Stimulated activated CD8-positive, alpha-beta memory T cell treated with anti-CD3 and anti-CD28 coated beads, Interleukin-4, amount 100 ng/mL, for 1 hour (primary cell): ENCODE data around the gene CAPN8.

Experiments
- DNase-seq, 2 donors: peaks; one replicate each; pipeline ENCODE4 v3.0.0-alpha.2; 2020; ENCODE audit warnings: low read depth in 2 of 2, low spot score in 1 of 2

CAPN8 gene

DNA sequence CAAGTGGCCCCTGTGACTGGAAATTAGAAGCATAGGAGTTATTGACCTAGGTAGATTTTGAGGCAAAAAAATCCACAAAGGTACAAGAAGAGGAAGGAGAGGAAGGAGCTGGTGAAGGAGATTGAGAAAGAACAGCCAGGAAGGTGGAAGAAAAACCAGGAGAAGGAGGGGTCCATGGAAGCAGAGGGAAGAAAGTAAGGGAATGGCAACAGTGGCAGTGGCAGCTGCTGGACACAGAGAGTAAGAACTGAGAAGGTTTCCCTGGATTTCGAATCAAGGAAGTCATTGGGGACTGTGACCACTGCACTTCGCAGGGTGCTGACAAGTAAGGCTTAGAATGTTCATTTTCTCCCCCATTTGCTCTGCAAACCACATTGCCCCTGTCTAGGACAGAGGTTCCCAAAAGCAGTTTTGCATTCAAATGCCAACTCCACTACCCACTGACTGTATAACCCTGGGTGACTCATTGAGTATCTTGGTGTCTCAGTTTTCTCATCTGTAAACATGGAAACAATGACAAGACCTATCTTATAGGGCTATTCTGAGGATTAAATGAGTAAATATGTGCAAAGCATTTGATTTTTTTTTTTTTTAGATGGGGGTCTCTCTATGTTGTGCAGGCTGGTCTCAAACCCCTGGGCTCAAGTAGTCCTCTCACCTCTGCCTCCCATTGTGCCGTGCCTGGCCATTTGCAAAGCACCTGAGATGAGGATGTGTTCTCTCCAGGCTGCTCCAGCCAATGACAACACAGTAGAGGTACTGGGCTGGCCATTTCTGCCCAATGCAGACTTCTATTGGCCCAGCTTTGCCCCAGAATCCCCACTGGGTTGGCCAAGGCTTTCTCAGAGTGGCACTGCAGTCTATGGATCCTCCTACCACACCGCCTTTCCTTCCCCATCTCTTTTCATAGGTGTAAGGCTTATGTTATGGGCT lies 37.5 kb upstream of the CAPN8 start:
- no peak for DNase-seq

DNA sequence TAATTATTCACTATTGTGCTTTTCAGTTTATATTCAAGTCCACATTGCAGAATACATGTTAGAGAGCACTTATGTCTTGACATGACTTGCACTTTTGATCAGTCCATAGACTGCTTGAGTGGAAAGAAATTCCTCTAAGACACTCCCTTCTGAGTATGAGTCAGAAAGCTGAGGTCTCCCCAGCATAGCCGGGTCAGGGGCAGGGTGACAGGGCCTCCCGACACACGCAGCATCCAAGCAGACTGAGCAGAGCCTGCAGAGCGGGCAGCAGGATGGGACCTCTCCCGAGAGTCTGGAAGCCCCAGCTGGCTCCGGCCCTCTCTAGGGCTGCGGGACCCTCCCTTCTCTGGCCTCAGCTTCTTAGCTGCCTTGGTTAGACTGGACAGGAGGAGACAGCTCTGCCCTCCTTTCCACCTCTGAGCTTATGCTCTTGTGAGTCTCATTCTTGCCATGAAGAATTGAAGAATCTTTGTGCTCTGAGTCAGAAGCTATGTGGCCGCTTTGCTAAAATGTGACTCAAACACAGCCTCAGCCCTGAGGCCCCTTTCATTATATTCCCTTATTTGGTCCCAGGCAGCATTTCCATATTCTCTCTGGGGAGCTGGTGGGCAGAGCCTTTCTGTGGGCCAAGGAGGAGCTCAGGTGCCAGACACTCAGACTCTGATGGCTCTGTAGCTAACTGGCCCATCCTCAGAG lies 35.6 kb upstream of the CAPN8 start:
- DNase-seq: no peak

DNA sequence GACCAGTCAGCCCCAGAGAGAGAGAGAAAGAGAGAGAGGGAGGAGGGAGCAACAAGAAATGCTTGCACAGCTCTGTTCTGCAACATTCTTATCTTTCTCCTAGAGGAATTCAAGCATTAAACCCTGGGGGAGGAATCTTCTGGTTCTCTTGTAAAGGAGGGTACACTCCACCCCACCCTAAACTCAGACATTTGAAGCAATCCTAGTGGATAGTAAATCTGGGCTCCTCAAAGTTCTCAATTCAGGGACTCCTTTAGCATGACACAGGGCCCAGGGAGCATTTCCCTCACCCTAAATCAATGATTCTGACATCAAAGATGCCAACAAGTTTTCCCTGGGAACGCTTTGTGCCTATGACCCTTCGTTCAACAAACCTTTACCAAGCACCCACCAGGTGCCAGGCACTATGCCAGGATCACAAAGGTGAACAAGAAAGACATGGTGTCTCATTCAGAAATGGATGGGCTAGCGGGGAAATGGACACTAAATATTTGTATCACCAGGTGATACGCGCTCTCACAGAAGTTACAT lies 35.0 kb upstream of the CAPN8 start:
- no peak for DNase-seq

DNA sequence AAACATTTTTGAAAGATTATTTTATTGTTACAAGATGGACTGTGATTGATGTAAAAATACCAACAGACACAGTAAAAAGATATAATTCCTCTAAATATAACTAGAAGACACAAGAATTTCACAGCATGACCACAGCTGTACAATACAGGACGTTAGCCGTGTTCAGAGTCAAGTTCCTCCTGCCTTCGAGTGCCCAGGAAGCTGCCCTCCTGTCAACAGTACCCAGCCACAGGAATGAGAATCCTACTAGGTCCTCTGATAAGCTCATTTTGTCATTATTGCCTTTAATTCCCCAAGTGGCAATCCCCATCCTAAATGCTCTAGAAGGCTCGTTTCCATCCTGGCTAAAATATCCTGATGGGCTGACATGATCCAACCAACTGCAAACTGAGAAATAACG lies 30.4 kb upstream of the CAPN8 start:
- DNase-seq: no peak

GRCh38 chr1:223695014-223695548 lies 29.6 kb upstream of the CAPN8 start:
- DNase-seq: no peak

- DNase-seq: no peak
These were observed 25.6 kb upstream of the CAPN8 start for GRCh38 chr1:223691121-223691520.

DNA sequence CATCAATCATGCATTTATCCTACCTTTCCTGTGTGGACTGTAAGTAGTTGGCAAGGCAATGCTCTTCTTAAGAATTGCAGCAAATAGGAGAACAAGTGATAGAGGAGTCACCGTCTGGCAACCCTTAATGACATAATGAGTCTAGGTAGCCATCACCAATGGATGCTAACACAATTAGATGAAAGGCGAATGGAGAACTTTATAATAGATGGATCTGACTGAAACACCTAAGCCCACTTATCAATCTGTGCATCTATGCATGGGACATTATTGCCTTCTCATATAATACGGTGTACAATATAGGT lies 18.9 kb upstream of the CAPN8 start:
- no peak for DNase-seq

DNA sequence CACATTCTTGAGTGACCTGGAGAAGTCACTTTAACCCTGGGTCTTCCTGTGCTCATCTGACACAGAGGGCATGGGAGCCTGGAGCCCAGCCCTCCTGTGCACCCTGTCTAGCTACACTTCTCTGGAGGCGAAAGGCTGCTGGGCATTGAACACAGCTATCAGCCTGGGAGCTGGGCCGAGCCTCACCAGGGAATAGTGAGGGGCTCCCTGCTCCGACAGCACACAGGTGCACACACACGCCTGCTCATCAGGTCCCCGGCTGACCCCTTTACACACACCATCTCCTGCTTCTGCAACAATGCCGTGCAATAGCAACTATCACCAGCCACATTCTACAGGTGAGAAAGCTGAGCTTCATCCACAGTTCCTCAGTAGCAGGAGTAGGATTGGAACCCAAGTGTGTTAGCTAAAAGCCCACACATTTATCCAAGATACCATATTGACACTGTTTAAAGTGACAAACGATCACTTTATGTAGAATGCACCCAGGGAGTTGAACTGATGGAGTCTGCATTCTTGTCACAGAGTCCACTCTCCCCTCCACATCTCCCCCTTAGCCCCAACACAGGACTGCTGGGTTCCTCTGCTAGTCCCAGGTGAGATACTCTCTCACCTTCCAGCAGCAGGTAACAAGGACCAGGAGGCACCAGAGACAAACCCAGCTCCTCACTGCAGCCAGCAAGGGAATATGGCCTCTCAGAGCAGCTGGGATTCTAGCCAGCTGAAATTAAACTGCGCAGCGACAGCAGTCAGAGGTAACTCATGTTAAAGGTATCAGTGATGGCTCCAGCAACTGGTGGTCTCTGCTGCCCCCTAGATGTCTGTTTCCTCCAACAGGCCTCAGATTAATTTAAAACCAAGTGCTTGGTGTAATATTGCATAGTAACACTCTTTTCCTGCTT lies 18.3 kb upstream of the CAPN8 start:
- peak; percentile 7 to 37 for DNase-seq

GRCh38 chr1:223682502-223682901 lies 17.0 kb upstream of the CAPN8 start:
- DNase-seq: no peak

DNA sequence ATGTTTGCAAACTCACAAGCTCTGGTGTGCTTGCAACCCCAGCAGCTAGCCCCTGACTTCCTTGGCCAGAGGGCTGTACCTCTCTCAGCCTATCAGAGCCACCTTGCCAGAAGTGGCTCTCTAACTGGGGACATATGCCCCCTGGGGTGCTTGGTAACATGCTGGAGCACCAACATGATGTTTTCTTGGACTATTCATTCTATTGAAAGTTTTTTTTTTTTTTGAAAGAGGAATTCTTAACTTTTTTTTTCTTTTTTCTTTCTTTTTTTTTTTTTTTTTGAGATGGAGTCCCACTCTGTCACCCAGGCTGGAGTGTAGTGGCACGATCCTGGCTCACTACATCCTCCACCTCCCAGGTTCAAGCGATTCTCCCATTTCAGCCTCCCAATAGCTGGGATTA lies 14.7 kb upstream of the CAPN8 start:
- no peak for DNase-seq

DNA sequence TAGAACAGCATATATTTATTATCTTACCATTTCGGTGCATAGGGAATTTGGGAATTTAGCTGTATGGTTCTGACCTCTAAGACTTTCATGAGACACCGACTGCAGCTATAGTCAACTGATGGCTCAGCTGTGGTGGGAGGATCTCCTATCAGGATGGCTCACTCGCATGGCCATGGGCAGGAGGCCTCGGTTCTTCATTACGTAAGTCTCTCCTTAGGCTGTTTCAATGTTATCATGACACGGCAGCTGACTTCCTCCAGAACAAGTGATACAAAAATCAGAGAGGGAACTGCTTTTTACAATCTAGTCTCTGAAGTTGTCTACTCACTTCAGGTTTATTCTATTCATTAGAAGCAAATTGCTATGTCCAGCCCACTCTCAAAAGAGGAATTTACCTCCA lies 13.3 kb upstream of the CAPN8 start:
- no peak for DNase-seq

DNA sequence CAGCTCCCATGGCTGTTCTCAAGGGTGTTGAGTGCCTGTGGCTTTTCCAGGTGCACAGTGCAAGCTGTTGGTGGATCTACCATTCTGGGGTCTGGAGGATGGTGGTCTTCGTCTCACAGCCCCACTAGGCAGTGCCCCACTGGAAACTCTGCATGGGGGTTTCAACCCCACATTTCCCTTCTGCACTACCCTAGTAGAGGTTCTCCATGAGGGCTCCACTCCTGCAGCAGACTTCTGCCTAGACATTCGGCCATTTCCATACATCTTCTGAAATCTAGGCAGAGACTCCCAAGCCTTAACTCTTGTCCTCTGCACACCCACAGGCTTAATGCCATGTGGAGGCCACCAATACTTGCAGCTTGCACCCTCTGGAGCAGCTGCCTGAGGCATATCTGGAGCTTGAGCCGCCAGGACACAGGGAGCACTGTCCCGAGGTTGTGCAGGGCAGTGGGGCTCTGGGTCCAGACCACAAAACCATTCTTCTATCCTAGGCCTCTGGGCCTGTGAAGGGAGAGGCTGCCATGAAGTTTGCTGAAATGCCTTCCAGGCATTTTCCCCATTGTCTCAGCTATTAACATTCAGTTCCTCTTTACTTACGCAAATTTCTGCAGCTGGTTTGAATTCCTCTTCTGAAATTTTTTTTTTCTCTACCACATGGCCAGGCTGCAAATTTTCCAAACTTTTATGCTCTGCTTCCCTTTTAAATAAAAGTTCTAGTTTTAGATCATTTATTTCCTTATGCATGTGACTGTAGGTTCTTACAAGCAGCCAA lies 8.8 kb upstream of the CAPN8 start:
- DNase-seq: no peak

DNA sequence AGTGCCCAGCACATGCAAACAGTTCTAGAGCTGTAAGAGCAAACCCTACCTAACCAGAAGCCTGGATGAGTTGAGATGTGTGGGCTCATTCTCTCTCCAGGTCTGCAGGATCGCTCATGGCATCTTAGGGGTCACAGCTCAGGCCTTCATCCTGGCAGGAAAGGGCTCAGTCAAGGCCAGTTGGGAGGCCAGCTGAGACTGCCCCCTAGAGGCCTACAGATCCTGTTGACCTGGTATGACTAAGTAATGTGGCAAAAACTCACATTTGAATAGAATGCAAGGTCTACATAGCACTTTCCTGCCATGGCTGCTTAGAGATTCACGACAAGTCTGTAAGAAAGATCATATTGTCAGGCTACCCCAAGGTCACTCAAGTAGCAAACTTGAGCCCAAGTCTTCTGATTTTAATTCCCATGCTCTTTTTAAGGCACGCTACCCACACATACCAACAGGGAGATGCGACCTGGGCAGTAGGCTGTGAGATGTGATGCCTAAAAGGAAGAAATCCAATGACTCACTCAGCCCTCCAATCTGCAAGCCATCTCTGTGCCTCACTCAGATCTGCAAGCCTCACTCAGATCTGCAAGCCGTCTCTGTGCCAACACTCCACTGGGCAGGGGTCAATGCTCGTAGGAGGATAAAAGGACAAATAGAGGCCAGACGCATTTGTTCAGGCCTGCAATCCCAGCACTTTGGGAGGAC lies 5.1 kb upstream of the CAPN8 start:
- DNase-seq: no peak

GRCh38 chr1:223669003-223669795 lies 3.7 kb upstream of the CAPN8 start:
- no peak for DNase-seq

GRCh38 chr1:223667484-223668182 lies 2.1 kb upstream of the CAPN8 start:
- DNase-seq: no peak

DNA sequence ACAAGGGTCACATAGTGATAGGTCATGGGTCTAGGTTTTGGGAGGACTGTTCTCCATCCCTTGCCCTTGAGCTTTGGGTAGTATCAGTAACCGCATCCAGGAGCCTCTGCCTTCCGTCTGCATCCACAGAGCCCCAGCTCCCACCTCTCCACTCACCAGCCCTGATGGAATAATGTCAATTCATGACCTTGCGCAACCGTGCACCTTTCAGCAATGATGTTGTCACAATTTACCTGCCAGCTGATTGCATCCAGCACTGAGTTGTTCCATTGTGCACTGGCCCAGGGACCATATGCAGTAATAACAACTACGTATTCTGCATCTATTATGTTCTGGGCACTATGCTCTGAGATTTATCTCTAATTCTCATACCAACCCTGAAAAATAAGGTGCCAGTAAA lies 1.4 kb downstream of the CAPN8 start:
- no peak for DNase-seq

DNA sequence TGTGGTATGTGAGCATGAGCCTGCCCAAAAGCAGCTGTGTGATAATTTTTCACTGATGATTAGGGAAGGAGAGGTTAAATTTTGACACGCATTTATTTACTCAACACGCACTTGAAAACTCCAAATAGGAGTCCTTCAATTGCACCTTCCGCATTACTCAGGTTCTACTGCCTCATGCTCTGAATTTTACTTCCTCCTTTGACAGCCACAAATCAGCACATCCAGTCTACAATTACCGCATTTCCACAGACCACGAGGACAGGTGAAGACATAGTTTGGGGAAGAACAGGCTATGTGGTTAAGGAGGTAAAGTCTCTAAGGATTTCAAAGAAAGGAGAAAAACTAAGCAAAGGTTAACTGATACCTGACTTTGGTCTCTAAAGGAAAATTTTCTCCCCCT lies 2.6 kb downstream of the CAPN8 start:
- no peak for DNase-seq

- no peak for DNase-seq
These were observed 5.8 kb downstream of the CAPN8 start for GRCh38 chr1:223659711-223660110.
